RWPE1 (cell line): Measurements from ENCODE around the gene AGBL1.

Experiments
- CTCF ChIA-PET: fragments of 350-600 bp; sonication (Branson Sonifier 250); formaldehyde crosslinking; extraction: SDS; loops from one replicate; lab custom pipeline; 2021; lab: Yijun Ruan, JAX
- POLR2A ChIA-PET: fragments of 400-600 bp; formaldehyde crosslinking; extraction: SDS; loops from one replicate; lab custom pipeline; 2020; ENCODE audit warnings: antibody characterized with exemption; ENCODE audit not compliant: low non-redundant PET; lab: Yijun Ruan, JAX
- DNase-seq: peaks from one replicate; pipeline ENCODE4 v3.0.0; 2012; ENCODE audit warnings: low spot score
- H3K27ac ChIP-seq: fragments of 450-650 bp; 2 replicates; pipeline ENCODE4 v1.5.1; 2017
- TF ChIP-seq, protein P1 (sequence below): fragments of 450-650 bp; conservative IDR thresholded peaks from 2 replicates; pipeline ENCODE4 v1.5.1; 2017; ENCODE audit warnings: low read depth, mild to moderate bottlenecking

Gene AGBL1

DNA sequence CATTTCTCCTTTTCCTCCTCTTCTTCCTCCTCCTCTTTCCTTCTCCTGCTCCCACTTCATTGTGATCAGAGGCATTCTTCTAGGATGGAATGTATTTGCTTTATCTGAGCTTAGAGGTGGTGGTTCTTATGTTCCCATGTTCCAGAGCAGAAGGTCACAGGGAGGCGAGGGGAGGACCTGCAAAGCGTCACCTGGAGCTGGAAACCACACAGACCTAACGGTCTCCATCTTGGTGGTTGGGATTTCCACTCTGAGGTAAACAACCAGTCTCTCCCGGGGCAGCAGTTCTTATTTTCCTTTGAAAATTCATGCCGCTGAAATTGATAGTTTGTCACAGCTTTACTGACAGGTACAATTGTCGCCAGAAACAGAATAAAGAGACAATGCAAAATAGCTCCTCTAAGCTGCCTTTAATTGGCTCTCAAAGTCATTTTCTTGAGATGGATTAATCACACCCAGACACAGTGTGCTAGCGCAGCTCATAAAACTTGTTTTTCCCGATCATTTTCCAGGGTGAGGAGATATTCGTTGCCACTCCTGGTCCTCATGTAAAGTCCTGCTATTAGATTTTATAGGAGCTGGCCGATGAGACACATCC, 16.9 kb upstream of the AGBL1 start:
- POLR2A ChIA-PET, result no interaction called here
- CTCF ChIA-PET, result no interaction called here
- TF ChIP-seq, protein P1, sequence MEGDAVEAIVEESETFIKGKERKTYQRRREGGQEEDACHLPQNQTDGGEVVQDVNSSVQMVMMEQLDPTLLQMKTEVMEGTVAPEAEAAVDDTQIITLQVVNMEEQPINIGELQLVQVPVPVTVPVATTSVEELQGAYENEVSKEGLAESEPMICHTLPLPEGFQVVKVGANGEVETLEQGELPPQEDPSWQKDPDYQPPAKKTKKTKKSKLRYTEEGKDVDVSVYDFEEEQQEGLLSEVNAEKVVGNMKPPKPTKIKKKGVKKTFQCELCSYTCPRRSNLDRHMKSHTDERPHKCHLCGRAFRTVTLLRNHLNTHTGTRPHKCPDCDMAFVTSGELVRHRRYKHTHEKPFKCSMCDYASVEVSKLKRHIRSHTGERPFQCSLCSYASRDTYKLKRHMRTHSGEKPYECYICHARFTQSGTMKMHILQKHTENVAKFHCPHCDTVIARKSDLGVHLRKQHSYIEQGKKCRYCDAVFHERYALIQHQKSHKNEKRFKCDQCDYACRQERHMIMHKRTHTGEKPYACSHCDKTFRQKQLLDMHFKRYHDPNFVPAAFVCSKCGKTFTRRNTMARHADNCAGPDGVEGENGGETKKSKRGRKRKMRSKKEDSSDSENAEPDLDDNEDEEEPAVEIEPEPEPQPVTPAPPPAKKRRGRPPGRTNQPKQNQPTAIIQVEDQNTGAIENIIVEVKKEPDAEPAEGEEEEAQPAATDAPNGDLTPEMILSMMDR, result no peak
- H3K27ac ChIP-seq, result no peak overlapping the region
- no peak for DNase-seq

DNA sequence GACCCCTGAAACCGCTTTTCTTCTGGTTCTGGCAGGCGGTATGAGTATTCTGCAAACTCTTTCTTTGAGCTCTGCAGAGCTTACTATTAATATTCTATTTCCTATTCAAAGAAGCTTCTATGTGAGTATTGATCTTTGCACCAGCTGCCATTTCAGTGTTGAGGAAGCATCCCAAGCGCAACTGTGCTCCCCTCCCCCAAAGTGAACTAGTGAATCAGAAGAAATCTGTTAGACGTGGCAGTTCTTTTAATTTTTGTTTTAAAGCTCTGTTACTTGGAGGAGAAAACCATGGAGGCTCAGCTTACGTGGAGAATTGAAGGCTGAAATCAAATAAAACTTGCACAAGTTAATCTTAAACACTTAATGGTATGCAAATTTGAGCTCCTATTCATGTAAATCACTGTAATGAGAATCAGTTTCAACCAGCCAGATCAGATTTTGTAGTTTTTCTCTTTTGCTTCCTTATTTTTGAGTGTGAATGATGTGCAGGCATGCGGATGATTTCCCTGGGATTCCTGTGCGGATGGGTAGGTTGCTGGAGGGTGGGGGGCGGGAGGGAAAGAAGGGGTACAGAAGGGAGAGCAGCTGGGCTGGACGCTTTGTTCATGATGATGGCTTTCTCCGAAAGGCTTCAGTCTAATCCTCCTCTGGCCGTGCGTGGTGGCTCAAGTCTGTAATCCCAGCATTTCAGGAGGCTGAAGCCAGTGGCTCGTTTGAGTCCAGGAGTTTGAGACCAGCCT, 16.1 kb upstream of the AGBL1 start:
- H3K27ac ChIP-seq, result no peak overlapping the region
- CTCF ChIA-PET, result no interaction called here
- POLR2A ChIA-PET, result no interaction called here
- DNase-seq, result no peak
- TF ChIP-seq, protein P1, result no peak

DNA sequence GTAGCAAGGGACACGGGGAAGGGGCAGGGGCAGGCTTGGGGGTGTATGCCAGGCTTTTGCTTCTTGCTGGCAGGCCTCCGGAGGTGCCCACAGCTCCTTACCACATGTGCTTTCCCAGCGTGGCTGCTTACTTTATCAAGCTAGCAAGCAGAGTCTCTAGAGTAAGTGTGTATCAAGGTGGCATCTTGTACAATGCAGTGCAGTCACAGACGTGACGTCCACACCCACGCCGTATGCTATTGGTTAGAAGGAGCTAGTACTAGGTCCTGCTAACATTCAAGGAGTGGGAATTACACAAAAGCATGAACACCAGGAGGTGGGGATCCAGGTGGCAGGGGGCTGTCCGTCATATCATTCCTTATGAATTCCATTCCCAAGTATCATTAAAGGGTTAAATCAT, 15.3 kb upstream of the AGBL1 start:
- ChIA-PET POLR2A (no interaction called here), CTCF (no interaction called here)
- DNase-seq, result no peak
- no peak overlapping the region for H3K27ac ChIP-seq
- TF ChIP-seq, protein P1, result no peak

DNA sequence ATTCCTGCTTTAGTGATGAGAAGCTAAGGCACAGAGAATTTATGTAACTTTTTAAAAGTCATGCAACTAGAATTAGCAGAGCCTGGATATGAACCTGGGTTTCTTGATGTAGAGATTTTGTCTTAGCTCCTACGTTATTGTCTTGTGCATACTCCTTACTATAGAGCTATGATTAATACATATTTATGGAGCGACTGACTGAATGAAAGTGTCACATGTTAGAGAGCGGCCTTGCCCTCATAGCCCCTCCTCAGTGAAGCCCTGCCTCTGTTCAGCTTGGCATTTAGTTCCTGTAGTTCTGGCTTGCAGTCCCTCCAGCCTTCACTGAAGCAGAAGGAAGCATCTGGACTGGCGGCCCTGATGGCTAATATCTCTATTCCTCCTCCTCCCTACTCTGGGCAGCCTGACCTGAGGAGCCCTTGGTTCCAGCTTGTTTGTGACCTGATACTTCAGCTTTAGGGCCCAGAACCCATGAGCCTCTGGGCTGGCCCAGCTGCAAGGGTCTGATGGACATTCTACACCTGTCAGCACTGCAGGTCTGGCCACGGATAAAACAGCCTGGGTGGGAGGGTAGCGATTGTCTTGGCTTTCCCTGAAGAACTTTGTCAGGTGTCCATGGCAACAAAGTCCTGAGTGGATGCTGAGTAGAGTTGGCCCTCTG, 13.4 kb upstream of the AGBL1 start:
- no peak for DNase-seq
- no peak overlapping the region for H3K27ac ChIP-seq
- POLR2A ChIA-PET, result no interaction called here
- CTCF ChIA-PET, result no interaction called here
- TF ChIP-seq, protein P1, result no peak

DNA sequence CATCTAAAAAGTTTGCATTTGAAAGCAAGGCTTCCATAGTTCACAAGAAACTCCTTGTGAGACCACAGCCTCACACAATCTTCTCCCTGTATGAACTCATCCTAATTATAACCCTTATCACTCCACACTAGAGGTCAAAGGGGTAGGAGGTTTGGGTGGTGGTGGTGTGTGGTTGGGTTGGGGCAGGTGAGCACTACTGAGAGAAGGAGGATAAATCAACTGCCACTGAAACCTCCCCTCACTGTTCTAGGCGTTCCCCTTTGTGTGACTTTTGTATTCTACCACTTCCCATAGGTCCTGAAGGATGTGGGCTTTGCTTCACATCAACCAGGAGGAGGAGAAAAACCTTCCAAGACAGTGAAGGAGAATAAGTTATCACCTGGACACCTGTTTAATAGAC, 6.4 kb upstream of the AGBL1 start:
- POLR2A ChIA-PET, result no interaction called here
- DNase-seq, result no peak
- CTCF ChIA-PET, result no interaction called here
- TF ChIP-seq, protein P1, result no peak
- no peak overlapping the region for H3K27ac ChIP-seq

DNA sequence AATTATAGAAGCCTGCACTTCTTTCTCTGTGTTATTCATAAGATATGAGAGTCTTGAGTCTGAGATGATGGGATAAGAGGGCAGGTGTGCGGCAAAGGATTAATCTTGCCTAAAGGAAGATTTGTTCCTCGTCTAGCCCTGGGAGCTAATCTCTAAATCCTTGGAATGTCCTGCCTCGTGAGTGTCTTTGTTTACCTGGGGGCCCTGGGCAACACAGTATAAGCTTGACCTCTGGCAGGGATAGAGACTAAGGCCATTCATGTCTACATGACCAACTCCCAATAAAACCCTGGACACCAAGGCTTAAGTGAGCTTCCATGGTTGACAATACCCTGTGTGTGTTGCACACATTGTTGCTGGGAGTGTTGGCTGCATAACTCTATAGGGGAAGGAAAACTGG, 3.2 kb upstream of the AGBL1 start:
- TF ChIP-seq, protein P1, result no peak
- ChIA-PET POLR2A (no interaction called here), CTCF (no interaction called here)
- no peak overlapping the region for H3K27ac ChIP-seq
- no peak for DNase-seq
